ENCODE results near the gene MEAF6.

- no peak for TF ChIP-seq GABPA (IDR thresholded peaks at IDR 0.05; ENCODE audit: borderline replicate concordance, insufficient read depth, low read length)
- no peak for TF ChIP-seq CTCF (IDR thresholded peaks at IDR 0.05; ENCODE audit: control extremely low read depth in 1 of 3, insufficient read depth in 1 of 3, low read depth in 1 of 3, low read length in 3 of 3)
- no peak for TF ChIP-seq EZH2 (IDR thresholded peaks at IDR 0.05; ENCODE audit: low read depth, low read length, severe bottlenecking)
- TF ChIP-seq MAX (IDR thresholded peaks at IDR 0.05) = no peak
- no peak for TF ChIP-seq POLR2A (IDR thresholded peaks at IDR 0.05; ENCODE audit: control extremely low read depth in 1 of 2, low read depth in 2 of 2, low read length in 2 of 2)
- TF ChIP-seq EGR1 (IDR thresholded peaks at IDR 0.05; ENCODE audit: borderline replicate concordance, low read depth, low read length) = no peak
- TF ChIP-seq TBP (IDR thresholded peaks at IDR 0.05; ENCODE audit: low read depth, low read length) = no peak
- no peak for TF ChIP-seq TCF12 (IDR thresholded peaks at IDR 0.05; ENCODE audit: low read depth, low read length)
Measured at GRCh38 chr1:37479255-37480124, 35.1 kb downstream of the MEAF6 start.
